HEK293 (cell line): ENCODE results near the gene PAXX.
A peak's percentile ranks its signal among the peaks of the same experiment; 100 is the strongest.

ENCODE experiments used
- CTCF ChIA-PET: fragments of 350-600 bp; formaldehyde crosslinking; extraction: SDS; loops from one replicate; lab custom pipeline; 2021; ENCODE audit warnings: antibody characterized with exemption; lab: Yijun Ruan, JAX
- POLR2A ChIA-PET: fragments of 300-600 bp; formaldehyde crosslinking; extraction: SDS; loops from one replicate; lab custom pipeline; 2020; ENCODE audit warnings: antibody characterized with exemption, inconsistent platforms; lab: Yijun Ruan, JAX
- H3K27ac ChIP-seq: fragments of 200-500 bp; sonication (Bioruptor generic); 2 replicates; pipeline ENCODE4 v1.5.1; 2014; ENCODE audit warnings: low read depth, low read length, control low read depth, inconsistent platforms; ENCODE audit errors: extremely low read depth
- H3K36me3 ChIP-seq, 2 experiments: fragments of 200-500 bp in 1 of 2; sonication (Bioruptor generic) in 1 of 2; 1 replicate in 1 of 2; 2 replicates in 1 of 2; pipeline ENCODE4 v1.5.1; 2014 to 2017; ENCODE audit warnings: inconsistent platforms in 2 of 2, low read length in 2 of 2; ENCODE audit not compliant: control insufficient read depth in 2 of 2, insufficient read depth in 1 of 2
- H3K4me1 ChIP-seq: fragments of 200-500 bp; sonication (Bioruptor generic); 2 replicates; pipeline ENCODE4 v1.5.1; 2014; ENCODE audit warnings: mild to moderate bottlenecking, low read length, inconsistent platforms; ENCODE audit not compliant: control insufficient read depth, insufficient read depth
- H3K4me3 ChIP-seq: 2 replicates; pipeline ENCODE4 v1.5.1; 2011; ENCODE audit warnings: low read depth, mild to moderate bottlenecking, control low read depth, low read length, moderate library complexity
- H3K9me3 ChIP-seq: fragments of 200-500 bp; sonication (Bioruptor generic); 2 replicates; pipeline ENCODE4 v1.5.1; 2014; ENCODE audit warnings: low read depth, low read length, inconsistent platforms; ENCODE audit not compliant: control insufficient read depth, insufficient read depth
- EGR2 ChIP-seq: fragments of 450-650 bp; formaldehyde crosslinking; IDR thresholded peaks from 2 replicates; pipeline ENCODE4 v1.5.1; 2016; ENCODE audit warnings: low read depth, missing biosample characterization, missing genetic modification characterization
- GLIS1 ChIP-seq: fragments of 450-650 bp; formaldehyde crosslinking; IDR thresholded peaks from 2 replicates; pipeline ENCODE4 v1.5.1; 2016; ENCODE audit warnings: missing biosample characterization, missing genetic modification characterization
- HIC1 ChIP-seq: fragments of 450-650 bp; formaldehyde crosslinking; IDR thresholded peaks from 2 replicates; pipeline ENCODE4 v1.5.1; 2016; ENCODE audit warnings: missing biosample characterization, missing genetic modification characterization
- INSM2 ChIP-seq: fragments of 450-650 bp; formaldehyde crosslinking; IDR thresholded peaks from 2 replicates; pipeline ENCODE4 v1.5.1; 2016; ENCODE audit warnings: missing biosample characterization, missing genetic modification characterization
- SCRT2 ChIP-seq: fragments of 450-650 bp; formaldehyde crosslinking; IDR thresholded peaks from 2 replicates; pipeline ENCODE4 v1.5.1; 2016; ENCODE audit warnings: missing biosample characterization, missing genetic modification characterization
- ZBTB26 ChIP-seq: fragments of 450-650 bp; formaldehyde crosslinking; optimal IDR thresholded peaks from 2 replicates; pipeline ENCODE3; 2016; ENCODE audit warnings: missing biosample characterization, mild to moderate bottlenecking, missing genetic modification characterization
- ZFP41 ChIP-seq: fragments of 450-650 bp; formaldehyde crosslinking; IDR thresholded peaks from 2 replicates; pipeline ENCODE4 v1.5.1; 2016; ENCODE audit warnings: missing biosample characterization, missing genetic modification characterization, borderline replicate concordance
- ZNF155 ChIP-seq: fragments of 450-650 bp; formaldehyde crosslinking; IDR thresholded peaks from 2 replicates; pipeline ENCODE4 v1.5.1; 2016; ENCODE audit warnings: missing biosample characterization, missing genetic modification characterization
- ZNF221 ChIP-seq: fragments of 450-650 bp; formaldehyde crosslinking; IDR thresholded peaks from 2 replicates; pipeline ENCODE4 v1.5.1; 2017; ENCODE audit warnings: missing biosample characterization, missing genetic modification characterization, borderline replicate concordance
- ZNF23 ChIP-seq: fragments of 450-650 bp; formaldehyde crosslinking; IDR thresholded peaks from 2 replicates; pipeline ENCODE4 v1.5.1; 2016; ENCODE audit warnings: missing biosample characterization, missing genetic modification characterization, borderline replicate concordance
- ZNF311 ChIP-seq: fragments of 450-650 bp; formaldehyde crosslinking; IDR thresholded peaks from 2 replicates; pipeline ENCODE4 v1.5.1; 2017; ENCODE audit warnings: missing biosample characterization, missing genetic modification characterization, borderline replicate concordance
- ZNF518A ChIP-seq: fragments of 450-650 bp; formaldehyde crosslinking; conservative IDR thresholded peaks from 2 replicates; pipeline ENCODE4 v1.5.1; 2016; ENCODE audit warnings: low read depth, missing biosample characterization, missing genetic modification characterization
- ZNF555 ChIP-seq: fragments of 450-650 bp; formaldehyde crosslinking; conservative IDR thresholded peaks from 2 replicates; pipeline ENCODE4 v1.5.1; 2017; ENCODE audit warnings: missing biosample characterization, mild to moderate bottlenecking, missing genetic modification characterization, inconsistent platforms
- ZNF580 ChIP-seq: fragments of 450-650 bp; formaldehyde crosslinking; IDR thresholded peaks from 2 replicates; pipeline ENCODE4 v1.5.1; 2016; ENCODE audit warnings: missing biosample characterization, missing genetic modification characterization
- ZNF660 ChIP-seq: fragments of 450-650 bp; IDR thresholded peaks from 2 replicates; pipeline ENCODE4 v1.5.1; 2018; ENCODE audit warnings: missing biosample characterization, mild to moderate bottlenecking, missing genetic modification characterization
- ZNF701 ChIP-seq: fragments of 450-650 bp; formaldehyde crosslinking; IDR thresholded peaks from 2 replicates; pipeline ENCODE4 v1.5.1; 2016; ENCODE audit warnings: missing biosample characterization, missing genetic modification characterization
- ZNF768 ChIP-seq: fragments of 450-650 bp; formaldehyde crosslinking; IDR thresholded peaks from 2 replicates; pipeline ENCODE4 v1.5.1; 2018; ENCODE audit warnings: missing biosample characterization, mild to moderate bottlenecking, missing genetic modification characterization

PAXX gene

GRCh38 chr9:137006116-137007003, 14.1 kb downstream of the PAXX start:
- Histone ChIP-seq H3K4me3 (no peak overlapping the region), H3K27ac (no peak overlapping the region)
- POLR2A ChIA-PET, result interaction anchor here (1.3 kb wide), 1 partner anchor 14 kb away, joined by 3 read pairs; no protein-coding TSS in a partner anchor
- TF ChIP-seq ZNF555 (tag by site-specific recombination) (no peak), ZBTB26 (peak; percentile 11), ZNF660 (tag by site-specific recombination) (no peak), INSM2 (tag by site-specific recombination) (no peak), ZNF311 (tag by site-specific recombination) (no peak), HIC1 (tag by site-specific recombination) (0 out of 2 replicates have a peak, but pooled peaks have one; percentile 48)
- TF ChIP-seq, all 188 proteins: peak for 2
- peaks cover 0 to 8% of the 10 kb centered on the region in 2 experiments; a peak in 1 of 3 replicates for H3K36me3 ChIP-seq
- H3K9me3 ChIP-seq, result no peaks in the 10 kb centered on the region
- peaks cover 3% of the 10 kb centered on the region; the same call in 1 of the 2 replicates for H3K4me1 ChIP-seq
- CTCF ChIA-PET, result interaction anchor here (0.8 to 5.2 kb wide), 4 partner anchors 23 to 214 kb away, joined by 3 to 24 read pairs (median 6); no protein-coding TSS in a partner anchor

- Histone ChIP-seq H3K4me1 (peaks cover 3% of the 10 kb centered on the region; the same call in 1 of the 2 replicates), H3K9me3 (no peaks in the 10 kb centered on the region), H3K27ac (no peak overlapping the region), H3K4me3 (no peak overlapping the region), H3K36me3 (peaks cover 0 to 13% of the 10 kb centered on the region in 2 experiments; a peak in 1 of 3 replicates)
- POLR2A ChIA-PET, result interaction anchor here (0.7 to 1.3 kb wide), 3 partner anchors 15 to 132 kb away, joined by 3 read pairs; no protein-coding TSS in a partner anchor
- CTCF ChIA-PET, result interaction anchor here (0.5 to 2.1 kb wide), 4 partner anchors 21 to 215 kb away, joined by 3 to 10 read pairs (median 3); no protein-coding TSS in a partner anchor
- TF ChIP-seq ZNF221 (tag by site-specific recombination), result no peak
- TF ChIP-seq ZNF768 (tag by site-specific recombination), result no peak
- no peak for TF ChIP-seq ZNF518A (tag by site-specific recombination)
- no peak for TF ChIP-seq ZFP41 (tag by site-specific recombination)
- 0 out of 2 replicates have a peak, but pooled peaks have one; percentile 19 for TF ChIP-seq HIC1 (tag by site-specific recombination)
- TF ChIP-seq GLIS1 (tag by site-specific recombination), result peak; percentile 98
- TF ChIP-seq EGR2 (tag by site-specific recombination), result 0 out of 2 replicates have a peak, but pooled peaks have one; percentile 23
- no peak for TF ChIP-seq ZNF23 (tag by site-specific recombination)
- TF ChIP-seq ZNF701, result no peak
- TF ChIP-seq SCRT2 (tag by site-specific recombination), result 0 out of 2 replicates have a peak, but pooled peaks have one; percentile 23
- no peak for TF ChIP-seq ZNF580 (tag by site-specific recombination)
- TF ChIP-seq ZNF155 (tag by site-specific recombination), result no peak
Observed at GRCh38 chr9:137007108-137007815, 15.0 kb downstream of the PAXX start.
